HG03432 (cell line): ENCODE results near the gene AHRR.
A peak's percentile ranks its signal among the peaks of the same experiment; 100 is the strongest.
"Not testable (repeated sequence)": the region's sequence is repeated elsewhere in the genome, so short reads cannot be mapped to it uniquely, and the experiment has no call there.

Source experiments
- ATAC-seq: cut with Tn5 transposase; IDR thresholded peaks from one replicate; pipeline ENCODE4 v1.9.1; 2021; ENCODE audit warnings: mild to moderate bottlenecking, moderate library complexity; ENCODE audit not compliant: unreplicated experiment

AHRR gene

DNA sequence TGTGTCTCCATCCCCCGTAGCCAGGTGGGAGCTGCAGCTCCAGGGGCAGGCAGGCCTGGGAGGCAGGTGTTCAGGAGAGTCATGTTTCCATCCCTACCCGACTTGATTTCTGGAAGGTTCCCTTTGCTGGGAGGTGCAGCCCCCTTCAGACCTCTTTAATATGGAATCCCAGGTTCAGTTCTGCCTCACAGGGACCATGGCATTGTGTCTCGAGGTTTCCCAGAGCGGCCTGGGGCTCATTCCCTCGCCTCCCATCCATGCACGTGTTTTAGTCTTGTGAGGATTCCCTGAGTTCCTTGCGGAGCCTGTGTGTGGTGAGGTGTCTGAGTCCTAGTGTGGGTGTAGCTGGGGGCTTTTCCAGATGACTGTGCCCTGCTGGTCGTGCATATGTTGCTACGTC lies 16.5 kb upstream of the AHRR start:
- ATAC-seq: no peak

DNA sequence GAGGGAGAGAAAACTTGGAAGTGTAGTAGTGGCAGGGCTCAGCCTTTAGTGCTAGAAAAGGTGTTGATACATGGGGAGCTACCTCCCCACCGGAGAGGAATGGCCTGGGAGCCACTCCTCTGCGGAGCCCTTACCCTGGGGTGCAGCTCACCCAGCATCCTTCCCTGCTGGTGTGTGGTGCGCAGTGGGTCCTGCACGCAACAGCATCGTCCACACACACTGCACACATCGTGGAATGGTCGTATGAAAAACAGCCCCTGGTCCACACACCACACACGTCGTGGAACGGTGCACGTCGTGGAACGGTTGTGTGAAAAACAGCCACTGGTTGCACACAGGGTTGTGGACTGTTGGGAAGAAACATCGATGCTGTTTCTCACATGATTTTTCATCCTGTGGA lies 16.1 kb upstream of the AHRR start:
- ATAC-seq: no peak

DNA sequence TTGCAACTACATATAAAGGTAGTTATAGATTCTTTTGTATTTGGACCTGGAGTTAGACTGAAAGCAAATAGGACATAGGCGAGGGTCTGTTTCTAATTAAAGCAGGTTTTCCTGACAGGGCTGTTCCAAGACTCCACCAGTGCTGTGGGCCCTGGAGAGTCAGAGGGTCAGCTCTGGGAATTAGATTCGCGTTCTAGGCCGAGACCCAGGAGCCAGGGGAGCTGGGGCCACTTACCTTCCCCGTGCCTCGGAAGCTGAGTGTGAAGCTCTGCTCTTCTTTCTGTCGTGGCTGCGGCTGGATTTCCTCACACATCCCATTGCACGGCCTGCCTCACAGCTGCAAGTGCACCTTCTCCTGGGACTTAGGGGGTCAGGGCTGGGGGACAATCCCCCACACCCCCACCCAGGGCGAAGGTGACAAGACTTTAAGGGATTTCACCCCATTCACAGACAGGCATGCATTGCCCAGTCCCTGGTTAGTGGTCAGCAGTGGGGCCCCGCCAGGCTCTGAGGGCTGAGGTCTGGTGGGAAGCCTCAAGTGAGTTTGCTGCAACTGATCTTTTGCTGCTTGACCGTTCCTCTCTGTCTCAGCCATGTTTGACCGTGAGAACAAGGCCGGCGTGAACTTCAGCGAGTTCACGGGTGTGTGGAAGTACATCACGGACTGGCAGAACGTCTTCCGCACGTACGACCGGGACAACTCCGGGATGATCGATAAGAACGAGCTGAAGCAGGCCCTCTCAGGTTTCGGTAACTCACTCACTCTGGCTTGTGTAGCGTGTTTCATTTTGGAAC lies 15.3 kb upstream of the AHRR start:
- ATAC-seq: no peak

DNA sequence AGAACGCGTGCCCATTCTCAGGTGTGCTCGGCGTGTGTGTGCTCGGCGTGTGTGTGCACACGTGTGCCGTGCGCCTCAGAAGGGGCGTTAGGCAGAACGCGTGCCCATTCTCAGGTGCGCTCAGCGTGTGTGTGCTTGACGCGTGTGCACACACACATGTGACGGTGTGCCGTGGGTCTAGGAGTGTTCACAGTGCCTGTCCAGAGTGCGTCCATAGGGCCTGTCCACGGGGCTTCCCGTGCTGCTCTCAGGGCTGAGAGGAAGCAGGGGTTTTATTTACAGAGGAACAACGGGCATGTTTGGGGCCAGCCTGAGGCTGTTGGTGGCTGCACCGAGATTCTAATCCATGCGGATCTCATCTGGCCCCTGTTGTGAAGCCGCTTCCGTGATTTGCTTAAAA lies 14.2 kb upstream of the AHRR start:
- no peak for ATAC-seq

DNA sequence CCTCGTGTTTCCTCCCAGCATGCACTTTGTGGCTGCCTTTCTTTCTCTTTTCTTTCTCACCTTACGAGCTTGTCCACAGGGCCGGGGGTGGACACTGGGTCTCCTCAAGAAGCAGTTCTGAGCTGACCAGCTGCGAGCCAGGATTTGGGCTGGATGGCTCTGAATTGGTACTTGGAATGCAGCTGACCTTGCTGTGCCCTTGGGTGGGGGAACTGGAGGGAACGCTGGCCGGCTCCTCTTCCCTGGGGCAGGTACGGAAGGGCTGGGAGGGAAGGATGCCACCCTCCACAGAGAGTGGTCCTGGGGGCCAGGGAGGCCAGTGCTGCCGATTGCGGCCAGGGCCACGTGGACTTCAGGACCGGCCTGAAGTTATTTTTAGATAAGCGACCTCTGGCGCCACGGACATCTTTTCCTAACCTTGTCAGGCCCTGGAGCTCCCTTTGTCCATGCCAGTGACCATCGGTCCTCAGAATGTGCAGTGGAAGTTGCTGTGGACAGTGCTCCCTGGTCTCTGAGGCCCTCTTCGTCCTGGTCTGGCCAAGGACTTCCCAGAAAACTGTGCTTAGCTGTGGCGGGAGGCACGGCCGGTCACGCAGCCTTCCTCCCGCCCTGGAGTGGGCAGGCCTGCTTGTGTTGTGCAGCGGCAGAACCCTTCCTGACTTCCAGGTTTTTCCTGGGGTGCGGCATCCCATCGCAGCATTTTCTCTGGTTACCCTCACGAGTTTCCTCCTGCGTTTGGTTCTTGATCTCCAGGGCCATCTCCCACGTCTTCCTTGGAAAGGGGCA lies 13.5 kb upstream of the AHRR start:
- no peak for ATAC-seq

DNA sequence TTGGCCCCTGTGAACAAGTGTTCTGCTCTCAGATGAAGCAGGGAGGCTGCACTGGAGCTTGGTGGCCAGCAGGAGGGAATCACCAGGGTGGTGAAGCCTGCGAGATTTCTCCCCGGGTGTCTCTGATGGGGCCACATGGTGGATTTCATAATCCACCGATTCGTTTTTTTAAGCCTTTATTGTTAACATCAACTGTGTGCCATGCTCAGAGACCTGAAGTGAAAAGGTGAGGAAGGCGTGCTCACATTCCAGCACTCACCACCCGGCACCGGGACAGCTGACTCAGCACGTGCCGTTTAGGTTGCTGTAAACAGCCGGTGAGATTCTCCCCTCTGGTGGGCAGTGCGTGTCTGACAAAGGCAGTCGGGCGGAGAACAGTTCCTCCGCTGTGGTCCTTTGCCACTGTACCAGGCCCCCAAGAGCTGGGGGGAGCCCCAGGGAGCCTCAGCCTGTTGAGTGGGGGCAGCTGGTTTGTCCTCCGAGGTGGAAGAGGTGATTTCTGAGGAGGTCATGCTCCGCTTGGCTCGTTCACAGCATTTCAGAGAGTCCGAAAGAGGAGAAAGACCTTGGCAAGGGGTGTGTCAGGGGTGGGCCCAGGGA lies 12.7 kb upstream of the AHRR start:
- ATAC-seq: no peak

DNA sequence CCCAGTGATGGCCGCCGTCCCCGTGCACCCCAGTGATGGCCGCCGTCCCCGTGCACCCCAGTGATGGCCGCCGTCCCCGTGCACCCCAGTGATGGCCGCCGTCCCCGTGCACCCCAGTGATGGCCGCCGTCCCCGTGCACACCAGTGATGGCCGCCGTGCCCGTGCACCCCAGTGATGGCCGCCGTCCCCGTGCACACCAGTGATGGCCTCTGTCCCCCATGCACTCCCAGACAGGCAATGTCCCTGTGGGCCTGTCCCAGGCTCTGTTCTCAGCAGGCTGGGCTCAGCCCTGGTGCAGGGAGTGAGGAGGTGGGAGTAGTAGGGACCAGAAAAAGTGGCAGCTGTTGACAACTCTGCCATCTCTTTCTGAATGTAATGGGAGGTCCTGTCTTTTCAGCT lies 11.7 kb upstream of the AHRR start:
- not testable (repeated sequence) for ATAC-seq

DNA sequence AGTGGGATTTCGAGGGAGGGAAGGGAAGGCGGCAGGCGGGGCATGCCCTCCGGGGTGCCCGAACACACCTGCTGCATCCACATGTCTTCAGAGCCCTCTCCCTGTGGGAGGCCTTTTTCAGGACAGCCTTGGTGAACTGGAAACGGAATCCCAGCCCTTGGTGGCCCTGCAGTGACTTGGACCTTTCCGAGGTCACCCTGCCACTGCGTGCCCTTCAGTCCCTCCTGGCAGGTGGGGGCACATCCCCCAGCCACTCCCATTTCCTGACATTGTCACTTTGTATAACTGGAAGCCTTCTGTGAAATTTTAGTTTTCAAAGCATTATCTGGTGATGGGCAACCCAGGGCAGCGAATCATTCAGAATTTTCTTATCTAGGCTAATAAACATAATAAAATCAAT lies 11.0 kb upstream of the AHRR start:
- no peak for ATAC-seq

DNA sequence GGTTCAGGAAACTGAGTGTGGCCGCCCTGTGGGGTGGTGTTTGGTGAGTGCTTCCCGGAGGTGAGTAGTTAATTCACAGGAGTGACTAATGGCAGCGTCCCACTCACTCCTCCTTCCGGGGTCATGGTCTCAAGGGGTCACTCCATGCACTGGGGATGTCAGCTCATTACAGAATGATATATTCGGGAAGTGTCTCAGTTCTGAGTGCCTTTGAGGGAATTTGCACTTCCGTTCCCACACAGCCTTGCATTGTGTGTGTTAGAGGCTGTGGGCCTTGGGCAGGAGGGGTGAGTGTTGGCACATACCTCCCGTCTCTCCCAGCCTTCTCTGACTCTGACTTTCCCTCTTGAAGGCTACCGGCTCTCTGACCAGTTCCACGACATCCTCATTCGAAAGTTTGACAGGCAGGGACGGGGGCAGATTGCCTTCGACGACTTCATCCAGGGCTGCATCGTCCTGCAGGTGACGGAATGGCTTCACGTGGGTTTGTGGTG lies 10.5 kb upstream of the AHRR start:
- no peak for ATAC-seq

DNA sequence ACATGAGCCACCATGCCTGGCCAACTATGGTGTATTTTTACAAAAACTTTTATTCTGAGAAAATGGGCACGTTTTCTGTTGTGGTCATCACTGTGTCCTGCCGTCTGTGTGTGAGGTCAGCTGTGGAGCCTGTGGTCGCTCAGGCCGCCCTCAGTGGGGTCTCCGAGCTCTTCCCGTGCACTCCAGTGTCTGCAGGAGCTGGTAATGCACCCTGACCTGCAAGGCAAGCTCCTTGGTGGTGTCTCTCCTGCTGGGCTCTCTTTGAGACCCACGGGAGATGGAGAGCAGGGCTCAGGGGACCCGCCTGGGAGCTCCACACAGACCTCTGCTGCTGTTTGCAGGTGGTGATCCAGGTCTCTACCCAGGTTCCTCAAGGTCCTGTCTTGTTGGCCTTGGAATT lies 9.6 kb upstream of the AHRR start:
- ATAC-seq: no peak

DNA sequence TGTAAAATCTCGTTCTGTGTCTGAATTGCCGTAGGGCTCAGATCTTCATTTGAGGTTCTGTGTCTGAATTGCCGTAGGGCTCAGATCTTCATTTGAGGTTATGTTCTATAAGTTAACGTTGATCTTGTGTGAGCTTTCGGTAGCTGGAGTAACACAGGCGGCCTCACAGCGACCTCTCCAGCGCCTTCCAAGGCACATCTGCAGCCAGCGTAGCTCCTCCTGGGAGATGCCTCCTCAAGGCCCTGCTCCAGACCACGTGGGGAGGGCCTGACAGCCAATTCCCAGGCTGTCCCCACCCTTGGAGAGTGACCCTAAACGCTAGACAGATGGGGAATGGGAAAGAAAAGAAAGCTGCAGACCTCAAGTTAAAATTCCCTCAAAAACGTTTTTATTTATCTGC lies 8.7 kb upstream of the AHRR start:
- no peak for ATAC-seq

DNA sequence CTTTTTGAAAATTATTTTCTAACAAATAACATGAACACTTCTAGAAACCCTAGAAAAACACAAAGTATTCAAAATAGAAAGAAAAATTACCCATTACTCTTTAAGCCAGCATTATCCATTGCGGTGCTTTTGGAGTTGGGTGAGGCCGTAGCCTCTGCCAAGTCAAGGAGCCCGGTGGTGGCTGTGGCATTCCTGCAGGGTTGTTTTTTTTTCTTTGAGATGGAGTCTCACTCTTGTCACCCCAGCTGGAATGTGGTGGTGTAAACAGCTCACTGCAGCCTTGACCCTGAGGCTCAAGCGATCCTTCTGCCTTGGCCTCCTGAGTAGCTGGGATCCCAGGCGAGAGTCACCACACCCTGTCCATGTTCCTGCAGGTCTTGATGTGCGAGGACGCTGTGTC lies 8.2 kb upstream of the AHRR start:
- no peak for ATAC-seq

DNA sequence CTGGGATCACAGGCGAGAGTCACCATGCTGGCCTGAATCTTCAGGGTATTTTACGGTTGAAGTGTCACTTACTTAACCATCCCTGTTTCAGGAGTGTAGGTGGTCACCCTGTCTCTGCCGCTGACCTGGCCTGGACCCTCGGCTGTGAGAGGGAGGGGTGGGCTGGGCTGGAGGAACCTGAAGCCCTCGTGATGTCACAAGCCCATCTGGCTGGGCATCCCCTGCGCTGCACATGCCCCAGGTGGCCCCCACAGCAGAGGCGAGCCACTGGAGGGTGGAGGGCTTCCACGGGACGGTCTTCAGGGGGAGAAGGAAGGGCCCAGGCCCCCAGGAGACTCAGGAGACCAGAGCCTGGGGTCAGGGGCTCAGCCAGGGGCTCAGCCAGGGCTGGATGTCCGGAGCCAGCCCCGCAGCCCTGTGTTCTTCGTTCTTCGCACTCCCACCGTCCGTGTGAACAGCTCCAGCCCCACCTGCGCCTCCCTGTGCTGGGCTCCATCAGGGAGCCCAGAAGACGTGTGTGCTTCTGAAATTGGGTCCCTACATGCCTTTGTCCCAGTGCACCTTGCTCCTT lies 7.6 kb upstream of the AHRR start:
- no peak for ATAC-seq

DNA sequence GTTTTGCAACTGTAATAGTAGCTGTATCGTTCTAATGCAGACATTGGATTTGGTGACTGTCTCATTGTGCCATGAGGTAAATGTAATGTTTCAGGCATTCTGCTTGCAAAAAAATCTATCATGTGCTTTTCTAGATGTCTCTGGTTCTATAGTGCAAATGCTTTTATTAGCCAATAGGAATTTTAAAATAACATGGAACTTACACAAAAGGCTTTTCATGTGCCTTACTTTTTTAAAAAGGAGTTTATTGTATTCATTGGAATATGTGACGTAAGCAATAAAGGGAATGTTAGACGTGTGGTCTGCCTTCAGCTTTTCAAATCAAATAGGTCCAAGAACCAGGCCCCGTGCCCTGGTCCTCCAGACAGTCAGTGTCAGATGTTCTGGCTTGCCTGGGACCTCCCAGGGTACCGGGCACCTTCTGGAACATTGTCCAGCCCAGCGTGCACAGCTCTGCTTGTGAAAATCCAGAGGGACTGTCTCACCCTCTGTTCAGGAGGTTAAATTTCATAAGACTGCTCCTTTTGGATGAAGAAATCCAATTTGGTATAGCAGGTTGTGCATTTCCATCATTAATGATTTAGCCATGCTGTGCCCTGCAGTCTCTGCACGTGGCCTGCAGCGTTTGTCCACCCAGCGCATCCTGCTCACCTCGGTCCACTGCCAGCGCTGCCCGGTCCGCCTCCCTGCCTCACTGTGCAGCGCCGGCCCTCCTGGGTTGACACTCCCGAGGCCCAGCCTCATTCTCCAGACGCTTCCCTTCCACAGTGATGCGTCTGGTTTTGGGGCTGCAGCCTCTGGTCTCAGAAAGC lies 6.6 kb upstream of the AHRR start:
- ATAC-seq: no peak

DNA sequence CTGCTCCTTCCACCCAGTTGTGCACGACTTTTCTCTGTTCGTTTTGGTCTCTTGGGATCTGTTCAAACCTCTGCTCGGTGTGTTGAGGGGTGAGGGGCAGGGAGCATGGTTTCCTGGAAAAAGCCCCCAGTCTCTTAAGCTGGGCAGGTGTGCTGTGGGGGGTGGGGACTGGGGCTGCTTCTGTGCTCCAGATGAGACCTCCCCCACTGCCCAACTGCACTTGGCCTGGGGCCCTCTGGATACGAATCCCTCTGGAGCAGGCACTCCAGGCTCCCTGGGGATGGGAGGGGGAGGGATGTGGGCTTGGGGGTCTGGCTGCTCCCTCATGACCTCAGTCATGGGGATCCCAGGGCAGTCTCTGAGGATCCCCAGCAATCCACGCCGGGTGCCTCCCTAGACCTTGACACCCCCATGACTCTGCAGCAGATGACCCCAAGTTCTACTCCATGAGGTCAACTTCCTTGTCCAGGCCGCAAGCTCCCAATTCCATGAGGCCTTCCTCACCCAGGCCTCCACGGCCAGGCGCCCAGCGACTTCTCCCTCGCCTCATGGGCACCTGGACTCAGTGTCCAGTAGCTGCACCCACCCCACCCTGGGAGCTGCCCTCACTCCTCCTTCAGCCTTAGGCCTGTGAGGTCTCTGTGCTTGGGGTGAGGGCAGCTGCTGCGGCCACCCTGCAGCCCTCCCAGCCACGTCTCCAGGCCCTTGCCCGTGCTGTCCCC lies 5.9 kb upstream of the AHRR start:
- ATAC-seq: no peak

DNA sequence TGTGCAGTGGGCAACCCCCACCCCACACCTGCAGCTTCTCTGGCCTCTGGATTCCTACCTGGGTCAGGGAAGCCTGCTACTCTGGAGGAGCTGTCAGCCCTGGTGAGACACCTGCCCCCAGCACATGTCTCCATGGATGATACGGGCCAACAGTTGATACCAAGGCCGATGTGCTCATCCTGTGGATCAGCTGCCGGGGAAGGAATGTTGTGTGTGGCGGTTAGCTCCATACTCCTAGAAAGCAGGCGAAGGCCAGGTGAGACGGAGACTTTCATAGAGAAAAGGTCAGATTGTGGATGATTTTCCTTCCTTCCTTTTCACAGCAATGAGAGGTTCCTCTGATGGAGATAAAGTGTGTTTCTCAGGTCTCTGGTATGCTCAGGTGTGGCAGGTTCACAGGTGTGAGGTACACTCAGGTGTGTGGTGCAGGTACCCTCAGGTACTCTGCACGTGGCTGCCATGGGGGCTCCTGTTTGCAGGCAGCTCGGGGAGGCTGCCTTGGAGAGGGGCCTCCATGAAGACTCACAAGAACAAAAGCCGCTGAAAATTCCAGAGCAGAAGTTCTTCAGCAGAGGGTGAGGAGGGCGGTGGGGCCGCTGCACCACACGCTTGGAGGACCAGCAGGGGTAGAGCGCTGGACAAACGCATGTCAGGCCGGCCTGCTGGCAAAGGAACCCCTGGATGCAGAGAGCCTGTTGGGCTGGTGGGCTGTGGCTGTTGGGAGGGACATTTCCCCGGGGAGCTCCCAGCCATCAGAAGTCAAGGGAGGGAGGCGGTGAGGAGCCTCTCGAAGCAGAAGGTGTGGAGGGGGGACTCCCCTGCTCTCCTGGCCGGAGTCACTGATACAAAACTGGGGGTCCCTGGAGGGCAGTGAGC lies 5.1 kb upstream of the AHRR start:
- peak; percentile 18 for ATAC-seq

DNA sequence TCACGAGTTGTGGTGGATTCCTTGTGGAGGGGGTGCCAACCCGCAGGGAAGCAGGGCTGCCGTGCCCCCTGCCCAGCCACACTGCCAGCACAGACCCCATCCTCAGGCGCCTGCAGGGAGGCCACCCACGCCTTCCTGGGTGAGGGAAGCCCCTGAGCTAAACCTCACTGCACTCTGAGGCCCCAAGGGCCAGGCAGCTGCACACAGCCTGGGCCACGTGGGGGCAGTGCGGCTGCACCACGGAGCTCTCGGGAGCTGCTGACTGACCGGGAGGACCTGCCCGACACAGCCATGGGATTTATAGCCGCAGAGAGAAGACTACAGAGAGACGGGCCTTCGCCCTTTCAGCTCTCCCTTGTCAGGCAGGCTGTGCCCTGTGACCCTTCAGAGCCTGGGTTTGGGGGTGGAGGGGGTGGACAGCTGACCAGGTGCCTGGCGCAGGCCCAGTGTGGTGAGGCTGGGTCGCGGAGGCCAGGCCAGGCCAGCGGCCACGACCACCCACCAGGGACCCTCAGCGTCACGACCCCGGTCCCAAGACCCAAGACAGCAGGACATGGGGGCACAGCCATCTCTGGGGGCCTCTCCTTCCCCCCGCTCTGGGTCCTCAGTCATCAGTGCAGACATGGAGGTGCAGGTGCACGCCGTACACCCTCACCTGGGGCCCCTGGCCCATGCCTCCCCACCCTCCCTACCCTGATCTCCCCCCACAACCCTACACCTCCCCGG lies 4.3 kb upstream of the AHRR start:
- peak; percentile 81 for ATAC-seq

DNA sequence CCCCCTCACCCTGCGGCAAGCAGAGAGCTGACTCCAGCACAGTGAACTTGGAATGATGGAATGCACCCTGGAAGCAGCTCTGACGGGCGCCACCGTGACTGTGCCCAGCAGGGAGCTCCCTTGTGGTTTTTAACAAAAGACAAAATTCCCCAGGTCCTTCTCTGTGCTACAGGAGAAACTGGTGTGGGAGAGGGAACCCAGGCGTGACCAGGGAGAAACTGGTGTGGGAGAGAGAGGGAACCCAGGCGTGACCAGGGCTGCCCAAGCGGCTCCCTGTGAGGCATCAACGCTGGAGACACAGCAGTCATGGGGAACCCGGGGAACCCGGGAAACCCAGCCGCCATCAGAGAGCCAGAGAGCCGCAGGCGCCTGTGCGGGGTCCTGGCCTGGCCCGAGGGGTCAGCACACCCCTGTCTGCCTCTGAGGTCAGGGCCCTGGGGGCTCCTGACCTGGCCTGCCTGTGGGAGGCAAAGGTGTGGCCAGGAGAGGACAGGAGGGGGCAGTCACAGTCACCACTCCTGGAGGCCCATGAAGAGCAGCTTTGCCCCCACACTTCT lies 3.1 kb upstream of the AHRR start:
- no peak for ATAC-seq
